Astrocyte of the spinal cord (primary cell): ENCODE measurements around the gene TSPAN31.

Experiments
- DNase-seq: peaks from one replicate; pipeline ENCODE4 v3.0.0; 2011; ENCODE audit warnings: low read depth, low spot score
- H3K4me3 ChIP-seq: 2 replicates; pipeline ENCODE4 v1.5.1; 2011; ENCODE audit warnings: low read depth, mild to moderate bottlenecking, low read length, moderate library complexity
- CTCF ChIP-seq: IDR thresholded peaks from 2 replicates; pipeline ENCODE4 v1.5.1; 2012; ENCODE audit warnings: low read depth, mild to moderate bottlenecking, low read length, inconsistent platforms
- in situ Hi-C: cut with HindIII; loops from 2 replicates; pipeline ENCODE4 v1.10.0; 2017; ENCODE audit warnings: low sequenced_read_pairs

The TSPAN31 gene

GRCh38 chr12:57735952-57736740 is 8.7 kb upstream of the TSPAN31 start:
- no peak for DNase-seq
- in situ Hi-C loops: no loop called here
- TF ChIP-seq CTCF: peak; percentile 49
- H3K4me3 ChIP-seq: peak overlapping the region; percentile 12

GRCh38 chr12:57736741-57737466 is 7.9 kb upstream of the TSPAN31 start:
- no peak overlapping the region for H3K4me3 ChIP-seq
- in situ Hi-C loops: no loop called here
- TF ChIP-seq CTCF: no peak
- DNase-seq: no peak

GRCh38 chr12:57737467-57738460 is 7.1 kb upstream of the TSPAN31 start:
- TF ChIP-seq CTCF: peak; percentile 35
- H3K4me3 ChIP-seq: no peak overlapping the region
- DNase-seq: no peak
- in situ Hi-C loops: no loop called here

- peak within 1 kb of the TSS; percentile 7 for H3K4me3 ChIP-seq
- DNase-seq: no peak
These were observed 6.1 kb upstream of the TSPAN31 start, which contains the start of gene AGAP2 for GRCh38 chr12:57738661-57739237. TSS of gene AGAP2 (minus strand) at chr12:57738742. CDS start at chr12:57738246, 496 bp downstream.

GRCh38 chr12:57739387-57739786 is 5.5 kb upstream of the TSPAN31 start:
- DNase-seq: no peak
- no peak overlapping the region for H3K4me3 ChIP-seq
- no peak for TF ChIP-seq CTCF
- in situ Hi-C loops: no loop called here

More at GRCh38 chr12:57738661-57739237, 6.1 kb upstream of the TSPAN31 start, which contains the start of gene AGAP2:
- in situ Hi-C loops: no loop called here
- no peak for TF ChIP-seq CTCF
